HFF-Myc (cell line): ENCODE data around the gene ENTHD1.
"Not testable (repeated sequence)": the region's sequence is repeated elsewhere in the genome, so short reads cannot be mapped to it uniquely, and the experiment has no call there.

ENCODE experiments used
- DNase-seq: peaks from one replicate; pipeline ENCODE4 v3.0.0-alpha.2; 2011; ENCODE audit warnings: low read depth; ENCODE audit errors: extremely low read depth
- H3K4me3 ChIP-seq: replicated peaks from 2 replicates; pipeline ENCODE4 v1.5.1; 2011; ENCODE audit warnings: low read depth, mild to moderate bottlenecking, control low read depth, low read length
- CTCF ChIP-seq: IDR thresholded peaks from 2 replicates; pipeline ENCODE4 v1.5.1; 2012; ENCODE audit warnings: mild to moderate bottlenecking, low read depth, low read length, control low read depth; ENCODE audit errors: missing control alignments

ENTHD1 gene

DNA sequence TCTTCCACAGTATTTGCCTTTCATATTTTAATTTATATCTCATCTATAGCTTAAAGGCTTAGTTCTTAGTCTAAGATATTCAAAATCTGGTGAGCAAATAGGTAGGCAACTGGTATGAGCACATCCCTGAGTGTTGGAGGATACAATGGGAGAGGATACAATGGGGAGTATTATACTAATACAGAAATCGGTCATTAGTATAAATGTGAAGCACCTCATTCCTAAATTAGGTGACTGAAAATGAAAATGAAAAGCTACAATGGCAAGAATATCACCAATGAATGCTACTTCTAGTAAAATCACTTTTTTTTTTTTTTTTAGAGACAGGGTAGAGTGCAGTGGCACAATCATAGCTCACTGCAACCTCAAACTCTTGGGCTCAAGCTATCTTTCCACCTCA lies 21.0 kb downstream of the ENTHD1 start:
- DNase-seq = no peak
- no peak overlapping the region for H3K4me3 ChIP-seq
- no peak for TF ChIP-seq CTCF

- H3K4me3 ChIP-seq = no peak overlapping the region
- no peak for TF ChIP-seq CTCF
- DNase-seq = no peak
Observed at GRCh38 chr22:39871008-39871798, 22.4 kb downstream of the ENTHD1 start.

GRCh38 chr22:39869797-39870196 lies 23.8 kb downstream of the ENTHD1 start:
- not testable (repeated sequence) for H3K4me3 ChIP-seq, DNase-seq

GRCh38 chr22:39868741-39869140 lies 24.8 kb downstream of the ENTHD1 start:
- TF ChIP-seq CTCF = no peak
- DNase-seq = no peak
- no peak overlapping the region for H3K4me3 ChIP-seq

- DNase-seq = no peak
- TF ChIP-seq CTCF = no peak
- no peak overlapping the region for H3K4me3 ChIP-seq
Observed at GRCh38 chr22:39859903-39860588, 33.5 kb downstream of the ENTHD1 start.

DNA sequence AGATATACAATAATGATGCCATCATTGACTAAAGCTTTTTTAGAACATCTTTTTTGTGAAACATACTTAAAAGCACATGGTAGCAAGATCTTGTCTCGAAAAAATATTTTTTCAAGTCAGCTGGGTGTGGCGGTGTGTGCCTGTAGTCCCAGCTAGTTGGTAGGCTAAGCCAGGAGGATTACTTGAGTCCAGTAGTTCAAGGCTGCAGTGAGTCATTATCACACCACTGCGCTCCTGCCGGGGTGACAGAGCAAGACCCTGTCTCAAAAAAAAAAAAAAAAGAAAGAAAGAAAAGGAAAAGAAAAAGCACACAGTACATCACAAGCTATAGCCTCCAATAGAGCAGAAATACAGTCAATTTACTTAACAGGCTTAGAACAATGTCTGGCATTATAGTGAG lies 37.0 kb downstream of the ENTHD1 start:
- H3K4me3 ChIP-seq = no peak overlapping the region
- no peak for TF ChIP-seq CTCF
- no peak for DNase-seq

GRCh38 chr22:39852799-39853198 lies 40.8 kb downstream of the ENTHD1 start:
- no peak for TF ChIP-seq CTCF
- no peak for DNase-seq
- H3K4me3 ChIP-seq = no peak overlapping the region
